Liver (tissue), 9 donors: ENCODE results near the gene THRAP3. TPM values are rescaled to one million over a fixed set of nuclear protein-coding genes. Genes with fewer than 3 reads are reported as not detected.

Experiments used
- DNase-seq: peaks from one replicate; pipeline ENCODE4 v3.0.0-alpha.2; 2017; ENCODE audit warnings: low spot score
- H3K27ac ChIP-seq, 2 donors: one replicate each; pipeline ENCODE4 v1.7.0; 2013; ENCODE audit warnings: inconsistent platforms in 2 of 2, low read length in 2 of 2, control low read depth in 1 of 2, low read depth in 1 of 2, mild to moderate bottlenecking in 1 of 2
- H3K27me3 ChIP-seq, 4 donors: one replicate each; pipeline versions ENCODE4 v1.6.1 to v1.7.0; 2013; ENCODE audit warnings: low read length in 3 of 4, inconsistent platforms in 1 of 4, mild to moderate bottlenecking in 1 of 4, moderate library complexity in 1 of 4; ENCODE audit not compliant: control insufficient read depth in 4 of 4, insufficient read depth in 4 of 4
- H3K36me3 ChIP-seq, 4 donors: one replicate each; pipeline versions ENCODE4 v1.6.1 to v1.7.0; 2013; ENCODE audit warnings: low read length in 3 of 4, mild to moderate bottlenecking in 3 of 4, low read depth in 1 of 4, moderate library complexity in 1 of 4; ENCODE audit not compliant: control insufficient read depth in 4 of 4, insufficient read depth in 3 of 4
- H3K4me1 ChIP-seq, 4 donors: one replicate each; pipeline versions ENCODE4 v1.6.1 to v1.7.0; 2013; ENCODE audit warnings: low read length in 3 of 4, mild to moderate bottlenecking in 3 of 4, moderate library complexity in 1 of 4; ENCODE audit not compliant: control insufficient read depth in 4 of 4, insufficient read depth in 4 of 4
- H3K4me3 ChIP-seq, 3 donors: one replicate each; pipeline versions ENCODE4 v1.6.1 to v1.7.0; 2013; ENCODE audit warnings: low read length in 3 of 3, control low read depth in 1 of 3, low read depth in 1 of 3, mild to moderate bottlenecking in 1 of 3
- H3K9ac ChIP-seq, 2 donors: one replicate each; pipeline ENCODE4 v1.7.0; 2013; ENCODE audit warnings: low read length in 2 of 2, mild to moderate bottlenecking in 2 of 2, moderate library complexity in 2 of 2, control low read depth in 1 of 2, low read depth in 1 of 2
- H3K9me3 ChIP-seq, 4 donors: one replicate each; pipeline versions ENCODE4 v1.6.1 to v1.7.0; 2013; ENCODE audit warnings: low read length in 3 of 4; ENCODE audit not compliant: control insufficient read depth in 4 of 4
- EGR1 ChIP-seq, 2 donors: IDR thresholded peaks; 2 replicates each; pipeline ENCODE4 v1.6.1; 2016 to 2018; ENCODE audit warnings: antibody characterized with exemption in 2 of 2, low read depth in 2 of 2
- FOXA1 ChIP-seq: IDR thresholded peaks from 2 replicates; pipeline ENCODE4 v1.6.1; 2016; ENCODE audit warnings: antibody characterized with exemption
- FOXA2 ChIP-seq: IDR thresholded peaks from 2 replicates; pipeline ENCODE4 v1.6.1; 2016; ENCODE audit warnings: antibody characterized with exemption
- GABPA ChIP-seq, 2 donors: IDR thresholded peaks in 1 of 2; conservative IDR thresholded peaks in 1 of 2; 2 replicates each; pipeline ENCODE4 v1.6.1; 2016; ENCODE audit warnings: antibody characterized with exemption in 2 of 2, mild to moderate bottlenecking in 1 of 2, moderate library complexity in 1 of 2
- HNF4A ChIP-seq, 2 donors: conservative IDR thresholded peaks; 2 replicates each; pipeline ENCODE4 v1.6.1; 2016; ENCODE audit warnings: antibody characterized with exemption in 2 of 2, mild to moderate bottlenecking in 2 of 2
- HNF4G ChIP-seq: IDR thresholded peaks from 2 replicates; pipeline ENCODE4 v1.6.1; 2016; ENCODE audit warnings: antibody characterized with exemption
- JUND ChIP-seq, 2 donors: IDR thresholded peaks; 2 replicates each; pipeline ENCODE4 v1.6.1; 2016; ENCODE audit warnings: antibody characterized with exemption in 2 of 2
- NR2F2 ChIP-seq: IDR thresholded peaks from 2 replicates; pipeline ENCODE4 v1.6.1; 2016; ENCODE audit warnings: antibody characterized with exemption
- RAD21 ChIP-seq, 2 donors: IDR thresholded peaks; 2 replicates each; pipeline ENCODE4 v1.6.1; 2016; ENCODE audit warnings: antibody characterized with exemption in 2 of 2, mild to moderate bottlenecking in 2 of 2
- RXRA ChIP-seq, 2 donors: IDR thresholded peaks; 2 replicates each; pipeline ENCODE4 v1.6.1; 2017 to 2018; ENCODE audit warnings: antibody characterized with exemption in 2 of 2, mild to moderate bottlenecking in 1 of 2
- SP1 ChIP-seq: IDR thresholded peaks from 2 replicates; pipeline ENCODE4 v1.6.1; 2018; ENCODE audit warnings: antibody characterized with exemption, mild to moderate bottlenecking
- TAF1 ChIP-seq: conservative IDR thresholded peaks from 2 replicates; pipeline ENCODE4 v1.6.1; 2016; ENCODE audit warnings: antibody characterized with exemption, mild to moderate bottlenecking
- YY1 ChIP-seq: IDR thresholded peaks from 2 replicates; pipeline ENCODE4 v1.6.1; 2016; ENCODE audit warnings: antibody characterized with exemption, mild to moderate bottlenecking
- WGBS: extraction: QIAGEN DNeasy Blood & Tissue Kit; methylation state at CpG from one replicate; pipeline ENCODE4 v1.1.7; 2013; 5-methylcytosine and 5-hydroxymethylcytosine counted together
- polyA plus RNA-seq, 2 donors: library from polyadenylated mRNA; stranded (reverse) in 1 of 2; unstranded in 1 of 2; fragments of 200-250 nt in 1 of 2; fragments of >200 nt in 1 of 2; fragmentation: Nextera tagmentation in 1 of 2; extraction: Ambion mirVana in 1 of 2; gene quantifications; one replicate each; pipeline versions ENCODE4 v1.2.1 to v1.2.3, GENCODE V29; 2013 to 2015
- total RNA-seq, 2 donors: library from RNA; depleted of rRNA; stranded (reverse); fragments of >200 nt; gene quantifications; one replicate each; pipeline ENCODE4 v1.2.3, GENCODE V29; 2014
- TF ChIP-seq, protein P1 (sequence below): fragments of 150-350 bp; IDR thresholded peaks from 2 replicates; pipeline ENCODE4 v1.5.1; 2017; ENCODE audit warnings: improper control_type of control experiment, low read depth, low read length; ENCODE audit not compliant: missing input control
- TF ChIP-seq, protein P2 (sequence below): IDR thresholded peaks from 2 replicates; pipeline ENCODE4 v1.6.1; 2016; ENCODE audit warnings: antibody characterized with exemption
- TF ChIP-seq, protein P3 (sequence below): IDR thresholded peaks from 2 replicates; pipeline ENCODE4 v1.6.1; 2016; ENCODE audit warnings: antibody characterized with exemption
- TF ChIP-seq, protein P4 (sequence below): IDR thresholded peaks from 2 replicates; pipeline ENCODE4 v1.6.1; 2016; ENCODE audit warnings: antibody characterized with exemption, mild to moderate bottlenecking
- TF ChIP-seq, protein P5 (sequence below): IDR thresholded peaks from 2 replicates; pipeline ENCODE4 v1.6.1; 2016; ENCODE audit warnings: antibody characterized with exemption
- donor health status: healthy.
- donor health status: healthy.
- donor health status: healthy.
- donor health status: healthy.
- donor health status: healthy.

The THRAP3 gene
- total and polyA plus RNA-seq, 4 donors = 21.3 to 55.1 (median 45.8) TPM

DNA sequence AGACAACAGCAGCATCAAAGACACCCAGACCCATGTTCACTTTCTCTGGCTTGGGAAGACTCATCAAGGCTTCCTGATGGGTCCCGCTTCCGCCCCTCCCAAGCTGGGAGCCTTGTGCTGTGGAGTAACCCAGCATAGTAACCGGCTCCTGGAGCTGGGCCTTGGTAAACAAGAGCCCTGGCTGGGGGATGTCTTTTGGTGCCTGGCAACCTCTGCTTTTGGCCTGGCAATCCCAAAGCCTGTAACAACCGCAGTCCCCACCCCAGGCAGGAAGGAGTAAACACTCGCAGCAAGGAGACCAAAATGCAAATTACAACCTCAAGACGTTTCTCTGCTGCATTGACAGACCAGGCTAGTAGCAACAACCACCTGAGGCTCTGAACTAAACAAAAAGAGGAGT, 16.9 kb upstream of the THRAP3 start:
- 23% methylated on average over 6 of the region's 6 CpGs for whole genome bisulfite sequencing
- H3K4me1 ChIP-seq = peaks cover 0 to 17% (median 9%) of the 10 kb centered on the region in 4 donors
- no peak for DNase-seq
- no peak overlapping the region for H3K9ac ChIP-seq
- no peaks in the 10 kb centered on the region for H3K27me3 ChIP-seq
- H3K36me3 ChIP-seq = no peaks in the 10 kb centered on the region
- H3K4me3 ChIP-seq = no peak overlapping the region
- no peaks in the 10 kb centered on the region for H3K9me3 ChIP-seq
- TF ChIP-seq, protein P1, sequence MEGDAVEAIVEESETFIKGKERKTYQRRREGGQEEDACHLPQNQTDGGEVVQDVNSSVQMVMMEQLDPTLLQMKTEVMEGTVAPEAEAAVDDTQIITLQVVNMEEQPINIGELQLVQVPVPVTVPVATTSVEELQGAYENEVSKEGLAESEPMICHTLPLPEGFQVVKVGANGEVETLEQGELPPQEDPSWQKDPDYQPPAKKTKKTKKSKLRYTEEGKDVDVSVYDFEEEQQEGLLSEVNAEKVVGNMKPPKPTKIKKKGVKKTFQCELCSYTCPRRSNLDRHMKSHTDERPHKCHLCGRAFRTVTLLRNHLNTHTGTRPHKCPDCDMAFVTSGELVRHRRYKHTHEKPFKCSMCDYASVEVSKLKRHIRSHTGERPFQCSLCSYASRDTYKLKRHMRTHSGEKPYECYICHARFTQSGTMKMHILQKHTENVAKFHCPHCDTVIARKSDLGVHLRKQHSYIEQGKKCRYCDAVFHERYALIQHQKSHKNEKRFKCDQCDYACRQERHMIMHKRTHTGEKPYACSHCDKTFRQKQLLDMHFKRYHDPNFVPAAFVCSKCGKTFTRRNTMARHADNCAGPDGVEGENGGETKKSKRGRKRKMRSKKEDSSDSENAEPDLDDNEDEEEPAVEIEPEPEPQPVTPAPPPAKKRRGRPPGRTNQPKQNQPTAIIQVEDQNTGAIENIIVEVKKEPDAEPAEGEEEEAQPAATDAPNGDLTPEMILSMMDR = no peak
- TF ChIP-seq RAD21 (IDR thresholded peaks at IDR 0.05) = no peak
- TF ChIP-seq, protein P2, sequence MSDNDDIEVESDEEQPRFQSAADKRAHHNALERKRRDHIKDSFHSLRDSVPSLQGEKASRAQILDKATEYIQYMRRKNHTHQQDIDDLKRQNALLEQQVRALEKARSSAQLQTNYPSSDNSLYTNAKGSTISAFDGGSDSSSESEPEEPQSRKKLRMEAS = no peak
- no peak for TF ChIP-seq YY1
- TF ChIP-seq FOXA1 = peak; percentile 65
- TF ChIP-seq HNF4A (conservative IDR thresholded peaks at IDR 0.05) = no peak
- TF ChIP-seq JUND (IDR thresholded peaks at IDR 0.05) = no peak
- no peak for TF ChIP-seq GABPA (IDR thresholded peaks at IDR 0.05 in 1 of 2, conservative IDR thresholded peaks at IDR 0.05 in 1 of 2)
- TF ChIP-seq FOXA2 = peak; percentile 54
- no peak for TF ChIP-seq TAF1
- no peak for TF ChIP-seq EGR1 (IDR thresholded peaks at IDR 0.05; ENCODE audit: low read depth in 2 of 2)
- no peak for TF ChIP-seq HNF4G
- H3K27ac ChIP-seq = no peak overlapping the region

DNA sequence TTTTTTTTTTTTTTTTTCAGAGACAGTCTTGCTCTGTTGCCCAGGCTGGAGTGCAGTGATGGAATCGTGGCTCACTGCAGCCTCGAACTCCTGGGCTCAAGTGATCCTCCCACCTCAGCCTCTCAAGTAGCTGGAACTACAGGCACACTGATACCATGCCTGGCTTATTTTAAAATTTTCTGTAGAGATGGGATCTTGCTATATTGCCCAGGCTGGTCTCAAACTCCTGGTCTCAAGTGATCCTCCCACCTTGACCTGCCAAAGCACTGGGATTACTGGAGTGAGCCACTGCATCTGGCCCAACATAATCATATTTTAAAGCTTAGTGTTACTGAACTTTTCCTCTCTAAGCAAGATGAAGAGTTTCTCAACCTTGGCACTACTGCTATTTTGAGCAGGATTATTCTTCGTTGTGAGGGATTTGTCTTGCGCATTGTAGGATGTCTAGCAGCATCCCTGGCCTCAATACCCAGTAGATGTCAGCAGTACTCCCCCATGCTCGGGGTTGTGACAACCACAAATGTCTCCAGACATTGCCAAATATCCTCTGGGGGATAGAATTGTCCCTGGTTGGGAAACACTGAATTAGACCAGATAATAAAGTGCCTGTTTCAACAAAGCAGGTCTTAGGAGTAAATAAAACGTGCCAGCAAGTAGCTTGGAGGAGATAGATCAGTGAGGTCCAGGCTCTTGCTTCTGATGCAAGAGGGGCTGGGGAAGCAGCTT, 15.1 kb upstream of the THRAP3 start:
- H3K9ac ChIP-seq = no peak overlapping the region
- H3K9me3 ChIP-seq = no peaks in the 10 kb centered on the region
- no peaks in the 10 kb centered on the region for H3K27me3 ChIP-seq
- whole genome bisulfite sequencing = 89% methylated on average over 6 of the region's 6 CpGs
- H3K4me1 ChIP-seq = peaks cover 0 to 11% (median 5%) of the 10 kb centered on the region in 4 donors
- H3K27ac ChIP-seq = no peak overlapping the region
- TF ChIP-seq FOXA2 = no peak
- TF ChIP-seq, protein P1 = no peak
- TF ChIP-seq FOXA1 = no peak
- no peak for TF ChIP-seq TAF1
- TF ChIP-seq JUND (IDR thresholded peaks at IDR 0.05) = no peak
- TF ChIP-seq, protein P3, sequence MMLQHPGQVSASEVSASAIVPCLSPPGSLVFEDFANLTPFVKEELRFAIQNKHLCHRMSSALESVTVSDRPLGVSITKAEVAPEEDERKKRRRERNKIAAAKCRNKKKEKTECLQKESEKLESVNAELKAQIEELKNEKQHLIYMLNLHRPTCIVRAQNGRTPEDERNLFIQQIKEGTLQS = no peak
- TF ChIP-seq YY1 = no peak
- TF ChIP-seq RXRA (IDR thresholded peaks at IDR 0.05) = no peak
- TF ChIP-seq HNF4A (conservative IDR thresholded peaks at IDR 0.05) = no peak
- TF ChIP-seq, protein P4, sequence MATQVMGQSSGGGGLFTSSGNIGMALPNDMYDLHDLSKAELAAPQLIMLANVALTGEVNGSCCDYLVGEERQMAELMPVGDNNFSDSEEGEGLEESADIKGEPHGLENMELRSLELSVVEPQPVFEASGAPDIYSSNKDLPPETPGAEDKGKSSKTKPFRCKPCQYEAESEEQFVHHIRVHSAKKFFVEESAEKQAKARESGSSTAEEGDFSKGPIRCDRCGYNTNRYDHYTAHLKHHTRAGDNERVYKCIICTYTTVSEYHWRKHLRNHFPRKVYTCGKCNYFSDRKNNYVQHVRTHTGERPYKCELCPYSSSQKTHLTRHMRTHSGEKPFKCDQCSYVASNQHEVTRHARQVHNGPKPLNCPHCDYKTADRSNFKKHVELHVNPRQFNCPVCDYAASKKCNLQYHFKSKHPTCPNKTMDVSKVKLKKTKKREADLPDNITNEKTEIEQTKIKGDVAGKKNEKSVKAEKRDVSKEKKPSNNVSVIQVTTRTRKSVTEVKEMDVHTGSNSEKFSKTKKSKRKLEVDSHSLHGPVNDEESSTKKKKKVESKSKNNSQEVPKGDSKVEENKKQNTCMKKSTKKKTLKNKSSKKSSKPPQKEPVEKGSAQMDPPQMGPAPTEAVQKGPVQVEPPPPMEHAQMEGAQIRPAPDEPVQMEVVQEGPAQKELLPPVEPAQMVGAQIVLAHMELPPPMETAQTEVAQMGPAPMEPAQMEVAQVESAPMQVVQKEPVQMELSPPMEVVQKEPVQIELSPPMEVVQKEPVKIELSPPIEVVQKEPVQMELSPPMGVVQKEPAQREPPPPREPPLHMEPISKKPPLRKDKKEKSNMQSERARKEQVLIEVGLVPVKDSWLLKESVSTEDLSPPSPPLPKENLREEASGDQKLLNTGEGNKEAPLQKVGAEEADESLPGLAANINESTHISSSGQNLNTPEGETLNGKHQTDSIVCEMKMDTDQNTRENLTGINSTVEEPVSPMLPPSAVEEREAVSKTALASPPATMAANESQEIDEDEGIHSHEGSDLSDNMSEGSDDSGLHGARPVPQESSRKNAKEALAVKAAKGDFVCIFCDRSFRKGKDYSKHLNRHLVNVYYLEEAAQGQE = no peak
- no peak for TF ChIP-seq RAD21 (IDR thresholded peaks at IDR 0.05)
- TF ChIP-seq, protein P2 = no peak
- TF ChIP-seq, protein P5, sequence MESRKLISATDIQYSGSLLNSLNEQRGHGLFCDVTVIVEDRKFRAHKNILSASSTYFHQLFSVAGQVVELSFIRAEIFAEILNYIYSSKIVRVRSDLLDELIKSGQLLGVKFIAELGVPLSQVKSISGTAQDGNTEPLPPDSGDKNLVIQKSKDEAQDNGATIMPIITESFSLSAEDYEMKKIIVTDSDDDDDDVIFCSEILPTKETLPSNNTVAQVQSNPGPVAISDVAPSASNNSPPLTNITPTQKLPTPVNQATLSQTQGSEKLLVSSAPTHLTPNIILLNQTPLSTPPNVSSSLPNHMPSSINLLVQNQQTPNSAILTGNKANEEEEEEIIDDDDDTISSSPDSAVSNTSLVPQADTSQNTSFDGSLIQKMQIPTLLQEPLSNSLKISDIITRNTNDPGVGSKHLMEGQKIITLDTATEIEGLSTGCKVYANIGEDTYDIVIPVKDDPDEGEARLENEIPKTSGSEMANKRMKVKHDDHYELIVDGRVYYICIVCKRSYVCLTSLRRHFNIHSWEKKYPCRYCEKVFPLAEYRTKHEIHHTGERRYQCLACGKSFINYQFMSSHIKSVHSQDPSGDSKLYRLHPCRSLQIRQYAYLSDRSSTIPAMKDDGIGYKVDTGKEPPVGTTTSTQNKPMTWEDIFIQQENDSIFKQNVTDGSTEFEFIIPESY = no peak
- TF ChIP-seq EGR1 (IDR thresholded peaks at IDR 0.05; ENCODE audit: low read depth in 2 of 2) = no peak
- no peak for TF ChIP-seq NR2F2
- TF ChIP-seq GABPA (IDR thresholded peaks at IDR 0.05 in 1 of 2, conservative IDR thresholded peaks at IDR 0.05 in 1 of 2) = no peak
- TF ChIP-seq SP1 = no peak
- no peak for TF ChIP-seq HNF4G
- H3K36me3 ChIP-seq = no peaks in the 10 kb centered on the region
- DNase-seq = no peak
- H3K4me3 ChIP-seq = no peak overlapping the region
